HL-60/S4 (cell line): ENCODE measurements around the gene ATP8A1.

ENCODE experiments used
- in situ Hi-C: fragments of 300-500 bp; cut with MboI; formaldehyde crosslinking; loops from 2 replicates; pipeline ENCODE4 v1.14.3; 2022; ENCODE audit warnings: low sequenced_read_pairs

Gene ATP8A1

DNA sequence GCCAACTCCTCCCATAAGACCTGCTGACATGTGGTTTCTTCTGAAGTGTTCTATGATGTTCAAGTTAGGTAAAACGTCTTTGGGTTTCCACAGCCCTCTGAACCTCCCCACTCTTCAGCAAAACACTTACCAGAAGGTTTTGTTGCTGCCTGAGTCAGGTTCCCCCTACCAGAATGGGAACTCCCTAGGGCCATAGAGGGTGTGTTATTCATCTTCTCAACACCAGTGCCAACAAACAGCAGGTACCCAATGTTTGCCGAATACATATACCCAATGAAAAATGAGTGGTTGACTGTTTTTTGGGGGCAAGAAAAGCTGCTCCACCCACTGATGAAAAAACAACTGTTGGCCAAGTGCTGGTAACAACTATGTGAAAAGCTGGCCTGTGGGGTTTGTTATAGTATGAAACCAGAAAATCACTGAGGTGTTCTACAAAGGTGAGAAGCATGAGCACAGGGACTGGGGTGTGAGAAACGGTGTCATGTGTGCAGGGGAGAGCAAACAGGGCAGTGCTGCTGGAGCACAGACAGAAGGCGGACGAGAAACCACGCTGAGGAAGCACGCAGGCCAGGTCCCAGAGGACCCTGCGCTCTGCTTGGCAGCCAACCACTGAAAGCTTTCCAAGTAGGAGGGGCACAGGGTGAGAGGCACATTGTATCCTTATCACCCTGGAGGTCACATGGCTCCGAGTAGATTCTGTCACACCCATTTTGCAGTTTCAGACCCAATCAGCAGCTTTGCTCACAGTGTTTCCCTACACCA lies 28.8 kb downstream of the ATP8A1 start:
- in situ Hi-C loops: no loop called here

DNA sequence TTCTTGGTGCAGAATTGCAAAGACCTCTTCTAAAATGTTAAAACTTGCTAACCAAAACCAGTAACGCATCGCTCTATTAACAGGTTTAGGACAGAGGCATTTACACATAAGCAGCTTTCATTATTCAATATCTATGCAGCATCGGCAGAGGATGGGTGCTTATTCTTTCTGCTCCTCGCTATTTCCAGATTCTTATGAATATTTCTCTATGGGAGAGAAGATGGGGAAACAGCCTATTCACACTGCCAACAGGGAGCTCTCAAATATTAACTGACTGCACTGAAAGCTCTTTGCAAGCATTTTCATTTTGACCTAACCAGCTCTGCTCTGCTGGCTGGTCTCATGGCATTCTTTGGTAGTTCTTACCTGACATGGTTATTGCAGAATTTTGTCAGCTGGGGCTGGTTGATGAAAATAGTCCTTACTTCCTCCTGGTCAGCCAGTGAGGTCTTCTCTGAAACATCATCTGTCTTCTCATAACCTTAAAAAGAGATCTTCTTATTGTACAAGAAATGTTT lies 30.2 kb downstream of the ATP8A1 start:
- in situ Hi-C loops: no loop called here

DNA sequence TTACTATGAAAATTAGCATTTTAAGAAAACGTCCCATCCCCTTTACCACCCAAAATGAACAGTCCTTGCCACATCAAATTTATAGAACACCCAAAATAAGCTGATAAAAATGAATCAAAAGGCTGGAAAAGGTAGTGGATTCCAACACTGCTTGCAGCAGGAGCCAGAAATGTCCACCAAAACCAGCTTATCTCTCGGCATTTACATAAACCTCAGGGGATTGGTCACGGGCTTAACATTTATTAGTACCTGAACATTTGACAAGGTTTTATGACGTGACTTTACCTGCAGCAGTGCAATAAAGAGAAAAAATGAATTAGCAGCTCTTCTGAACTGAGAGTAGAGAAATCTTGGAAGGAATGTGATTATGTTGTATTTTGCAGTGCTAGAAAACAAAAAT lies 31.6 kb downstream of the ATP8A1 start:
- in situ Hi-C loops: no loop called here

DNA sequence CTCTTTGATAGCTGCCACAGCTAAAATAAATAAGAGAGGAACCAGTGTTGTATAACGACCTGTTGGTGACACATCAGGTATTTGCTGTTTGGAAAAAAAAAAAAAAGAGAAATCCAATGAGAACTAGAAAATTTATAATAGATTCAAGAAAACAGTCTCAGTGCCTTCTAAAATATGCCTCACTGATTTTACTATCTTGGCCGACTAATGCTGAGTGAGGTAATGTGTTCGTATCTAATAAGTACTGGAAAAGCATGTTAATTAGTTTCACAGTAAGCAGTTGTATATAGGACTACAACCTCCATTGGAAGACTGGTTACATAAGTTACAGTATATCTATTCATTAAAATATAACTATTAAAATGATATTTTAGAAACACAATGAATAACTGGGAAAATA lies 32.4 kb downstream of the ATP8A1 start:
- in situ Hi-C loops: no loop called here

DNA sequence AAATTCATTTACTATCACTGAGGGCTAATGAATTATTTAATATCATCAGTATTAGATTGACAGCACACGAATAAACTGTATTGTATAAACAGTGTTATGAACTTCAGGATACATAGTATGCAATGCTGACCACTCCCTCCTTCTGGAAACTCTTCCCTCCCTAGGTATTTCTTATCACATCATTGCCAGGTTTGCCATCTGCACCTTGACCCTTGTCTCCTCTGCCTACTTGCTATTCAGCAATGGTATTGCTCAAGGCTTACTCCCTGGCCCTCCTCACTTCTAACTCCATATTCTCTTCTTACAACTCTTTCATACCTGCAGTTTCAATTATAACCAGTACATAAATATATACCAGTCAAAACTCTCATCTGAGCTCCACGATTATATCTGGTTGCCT lies 38.9 kb downstream of the ATP8A1 start:
- in situ Hi-C loops: no loop called here

DNA sequence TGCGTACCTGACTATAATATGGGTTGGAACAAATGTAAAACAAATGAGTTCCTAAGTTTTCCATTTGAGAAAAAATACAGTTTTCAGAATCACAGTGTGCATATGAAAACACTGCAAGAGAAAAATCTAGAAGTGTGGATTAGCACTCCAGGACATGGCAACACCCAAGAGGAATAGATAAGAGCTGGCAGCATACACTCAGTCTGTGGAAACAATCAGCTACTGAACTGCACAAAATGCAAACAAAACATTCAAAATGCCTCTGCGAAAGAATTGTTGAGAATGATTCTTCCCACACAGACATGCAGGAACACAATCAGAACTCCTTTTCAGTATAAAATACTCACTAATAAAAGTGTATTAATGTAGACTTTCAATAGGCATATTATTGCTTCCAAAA lies 39.9 kb downstream of the ATP8A1 start:
- in situ Hi-C loops: no loop called here

DNA sequence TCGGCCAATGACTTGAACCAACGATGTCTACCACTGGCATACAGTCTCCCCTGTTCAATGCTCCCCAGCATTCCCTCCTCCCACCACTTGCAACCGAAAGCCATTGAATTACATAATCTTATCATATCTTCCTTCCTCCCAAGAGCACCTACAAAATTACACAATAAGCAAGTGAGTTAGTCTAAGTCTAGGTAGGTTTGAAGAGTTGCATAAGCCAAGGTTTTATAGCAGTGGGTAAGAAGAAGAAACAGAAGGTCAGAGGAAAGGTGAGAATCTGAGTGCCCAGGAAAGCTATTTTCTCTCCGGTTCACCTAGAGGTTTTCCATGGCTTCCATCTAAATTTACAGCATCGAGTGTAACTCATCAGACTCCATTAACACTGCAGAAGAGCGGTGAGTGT lies 40.3 kb downstream of the ATP8A1 start:
- in situ Hi-C loops: no loop called here

DNA sequence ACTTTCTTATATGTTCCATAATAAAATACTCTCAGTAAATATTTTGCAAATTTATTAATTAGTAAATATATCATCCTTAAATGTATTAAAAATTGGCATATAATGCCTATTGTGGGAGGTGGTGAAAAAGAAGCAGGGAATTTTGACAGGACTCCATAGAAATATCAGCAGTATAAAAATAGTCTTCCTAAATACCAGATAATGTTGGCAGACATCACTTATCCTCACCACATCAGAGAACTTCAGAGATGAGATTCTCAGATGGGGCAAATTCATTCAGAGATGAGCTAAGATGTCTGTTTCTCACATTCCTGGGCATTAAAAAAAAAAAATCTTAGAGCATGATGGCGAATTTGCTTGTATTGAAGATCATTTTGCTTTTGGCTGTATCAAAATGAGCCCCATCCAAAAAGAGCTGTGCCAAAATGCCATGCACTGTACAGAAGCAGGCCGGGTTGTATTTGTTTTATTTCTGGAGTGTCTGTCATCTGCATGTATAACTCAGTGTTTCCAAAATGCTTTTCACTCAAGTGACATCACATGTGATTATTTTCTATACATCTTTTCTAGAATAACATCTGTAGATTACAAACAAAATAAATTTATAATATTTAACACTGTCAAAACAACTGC lies 41.7 kb downstream of the ATP8A1 start:
- in situ Hi-C loops: no loop called here

DNA sequence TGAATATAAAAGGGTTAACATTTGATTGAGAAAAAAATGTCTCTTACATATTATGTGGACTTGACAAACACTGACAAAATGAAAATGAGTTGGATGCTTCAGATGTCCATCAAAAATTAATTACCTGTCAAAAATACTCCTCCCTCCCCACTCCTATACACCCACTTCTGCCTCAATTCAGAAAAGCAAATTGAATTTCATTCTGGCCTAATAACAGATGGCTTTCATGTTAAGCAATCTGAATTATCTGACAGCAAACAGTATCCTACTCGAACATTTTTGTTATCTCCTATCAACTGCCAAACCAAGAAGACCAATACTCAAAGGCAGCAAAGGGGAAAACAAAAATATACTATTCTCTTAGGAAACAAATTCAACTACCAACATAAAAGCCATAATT lies 44.0 kb downstream of the ATP8A1 start:
- in situ Hi-C loops: no loop called here

DNA sequence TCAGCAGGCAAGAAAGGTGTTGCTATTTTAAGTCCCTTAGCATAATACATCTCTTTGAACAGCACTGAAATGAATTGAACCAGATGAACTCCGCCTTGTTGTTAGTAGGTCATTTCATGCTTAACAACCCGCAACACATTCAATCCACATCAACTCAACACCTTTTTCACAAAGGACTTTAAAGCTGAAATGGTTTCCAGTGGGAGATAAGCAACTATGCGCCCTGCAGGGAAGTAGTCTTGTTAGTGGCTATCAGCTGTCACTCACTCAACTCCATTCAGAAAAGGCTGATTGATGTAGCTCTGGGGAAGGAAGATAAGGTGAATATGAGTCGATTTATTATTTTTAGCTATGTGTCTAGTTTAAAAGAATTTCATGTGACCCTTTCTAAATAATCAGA lies 46.0 kb downstream of the ATP8A1 start:
- in situ Hi-C loops: no loop called here

DNA sequence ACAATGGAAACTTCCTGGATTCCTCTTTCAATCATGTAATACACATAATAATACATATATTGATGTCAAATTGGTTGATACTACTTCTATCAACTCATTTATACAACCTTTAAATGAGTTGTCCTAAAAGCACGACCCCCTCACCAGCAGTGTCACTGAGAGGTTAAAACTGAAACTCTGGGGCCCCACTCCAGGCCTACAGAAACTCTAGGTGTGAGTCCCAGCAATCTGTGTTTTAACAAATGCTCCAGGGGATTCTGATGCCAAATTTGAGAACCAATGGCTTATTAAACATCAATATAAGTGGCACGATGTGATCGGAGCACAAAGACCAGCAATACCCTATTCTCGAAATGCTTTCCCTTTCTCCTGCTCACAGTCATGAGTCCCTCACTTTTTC lies 47.9 kb downstream of the ATP8A1 start:
- in situ Hi-C loops: no loop called here

DNA sequence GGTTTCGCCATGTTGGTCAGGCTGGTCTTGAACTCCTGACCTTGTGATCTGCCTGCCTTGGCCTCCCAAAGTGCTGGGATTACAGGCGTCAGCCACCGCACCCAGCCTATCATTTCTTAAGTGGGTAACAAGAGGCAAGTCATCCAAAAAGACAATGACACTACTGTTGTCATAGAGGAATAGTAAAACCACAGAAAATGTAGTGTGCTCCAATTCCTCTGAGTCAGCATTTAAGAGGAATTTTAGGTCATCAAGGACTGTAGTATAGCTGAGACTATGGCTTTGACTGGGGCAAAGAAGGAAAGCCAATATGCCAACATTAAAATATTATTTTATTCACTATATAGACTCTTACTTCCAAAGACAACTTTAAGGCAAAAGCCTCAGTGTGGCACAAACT lies 48.4 kb downstream of the ATP8A1 start:
- in situ Hi-C loops: no loop called here

DNA sequence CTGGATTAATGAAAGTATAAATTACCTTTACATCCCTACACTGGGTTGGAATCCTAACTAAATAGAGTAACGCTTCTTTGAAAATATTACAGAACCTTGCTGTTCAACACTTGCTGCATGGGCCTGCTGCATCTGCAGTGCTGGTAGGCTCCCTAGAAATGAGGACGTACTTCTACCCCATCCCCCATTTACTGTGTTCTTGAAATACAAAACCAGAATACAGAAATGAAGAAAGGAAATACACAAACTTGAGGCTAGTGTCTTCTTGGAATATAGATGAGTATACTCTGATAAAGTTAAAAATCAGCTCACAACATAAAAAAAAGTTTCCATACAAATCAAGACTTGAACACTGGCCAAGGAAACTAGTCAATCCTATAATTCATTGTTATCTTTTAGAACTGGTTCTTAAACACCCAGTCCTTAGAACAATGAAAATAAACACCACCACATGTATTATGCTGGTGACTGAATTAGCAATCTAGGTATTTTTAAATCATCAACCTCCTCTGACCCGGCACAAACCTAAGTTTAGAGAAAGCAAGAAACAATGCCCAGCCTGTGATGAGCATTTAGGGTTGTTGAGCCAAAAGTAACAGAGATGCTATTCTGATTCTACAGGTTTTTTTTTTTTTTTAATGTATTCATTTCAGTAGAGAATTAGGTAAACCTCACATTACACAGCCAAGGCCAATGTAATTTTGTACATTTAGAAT lies 49.7 kb downstream of the ATP8A1 start:
- in situ Hi-C loops: no loop called here

DNA sequence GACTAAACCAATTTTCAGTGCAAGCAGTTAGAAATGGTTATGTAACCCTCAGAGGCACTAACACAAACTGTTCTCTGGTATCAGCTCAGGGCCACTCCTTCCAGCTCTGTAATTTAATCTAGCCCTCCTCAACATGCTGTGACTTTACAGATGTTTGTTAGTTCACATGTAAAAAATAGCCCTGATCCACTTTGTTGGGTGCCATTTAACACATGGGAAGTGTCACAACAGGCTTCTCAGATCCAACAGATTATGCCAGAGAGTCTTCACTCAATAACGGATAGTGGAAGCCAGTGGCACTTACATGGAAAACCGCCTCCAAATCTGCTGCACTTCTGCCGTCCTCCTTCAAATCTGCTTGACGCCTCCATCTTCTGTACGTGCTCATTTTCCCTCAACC lies 51.6 kb downstream of the ATP8A1 start:
- in situ Hi-C loops: no loop called here

DNA sequence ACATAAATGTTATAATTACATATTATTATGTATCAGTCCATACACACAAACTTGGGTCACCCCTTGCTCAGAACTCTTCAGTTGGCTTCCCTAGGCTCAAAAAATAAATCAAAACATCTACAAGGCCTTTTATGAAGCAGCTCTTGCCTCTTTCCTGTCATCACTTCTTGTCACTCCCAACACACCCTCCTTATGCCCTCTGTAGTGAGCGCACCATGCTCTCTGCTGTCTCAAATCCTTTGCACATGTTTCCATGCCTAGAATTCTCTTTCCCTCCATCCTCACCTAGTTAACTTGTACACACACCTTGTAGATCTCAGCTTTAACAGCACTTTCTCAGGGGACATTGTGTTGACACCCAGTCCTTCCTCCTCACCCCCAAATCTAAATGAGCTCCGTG lies 53.0 kb downstream of the ATP8A1 start:
- in situ Hi-C loops: no loop called here

DNA sequence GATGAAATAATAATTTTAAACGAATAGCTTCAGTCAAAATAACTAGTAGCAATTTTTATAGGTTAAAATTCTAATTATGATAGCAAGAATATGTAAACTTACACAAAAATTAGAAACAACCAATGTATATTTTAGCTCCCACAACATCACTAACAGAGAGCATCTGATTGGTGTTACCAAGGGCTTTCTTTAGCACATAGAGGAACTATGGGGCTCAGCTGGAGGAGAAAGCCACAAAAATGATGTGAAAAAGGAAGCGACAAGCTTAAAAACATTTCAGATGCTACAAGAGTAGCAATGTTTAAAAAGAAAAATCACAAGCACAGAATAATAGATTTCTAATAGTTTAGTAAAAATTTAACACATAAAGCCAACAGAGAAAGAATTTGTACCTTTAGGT lies 56.3 kb downstream of the ATP8A1 start:
- in situ Hi-C loops: no loop called here

DNA sequence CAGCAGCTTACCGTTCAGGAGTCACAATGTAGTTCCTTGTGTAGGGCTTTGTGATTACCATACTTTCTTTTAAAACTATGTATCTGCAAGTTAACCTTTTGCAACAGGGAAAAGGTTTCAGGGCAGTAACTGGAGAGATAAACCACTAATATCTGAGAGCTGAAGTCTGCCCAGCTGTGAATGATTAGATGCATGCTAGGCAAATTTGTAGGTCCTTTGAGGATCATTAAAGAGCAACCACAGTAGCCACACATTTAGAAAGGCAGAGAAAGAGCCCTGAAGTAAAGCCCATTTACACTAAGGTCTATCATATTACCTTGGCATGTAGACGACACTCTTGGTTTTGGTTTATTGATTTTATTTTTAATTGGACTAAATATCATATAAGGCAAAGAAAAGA lies 60.0 kb downstream of the ATP8A1 start:
- in situ Hi-C loops: no loop called here

DNA sequence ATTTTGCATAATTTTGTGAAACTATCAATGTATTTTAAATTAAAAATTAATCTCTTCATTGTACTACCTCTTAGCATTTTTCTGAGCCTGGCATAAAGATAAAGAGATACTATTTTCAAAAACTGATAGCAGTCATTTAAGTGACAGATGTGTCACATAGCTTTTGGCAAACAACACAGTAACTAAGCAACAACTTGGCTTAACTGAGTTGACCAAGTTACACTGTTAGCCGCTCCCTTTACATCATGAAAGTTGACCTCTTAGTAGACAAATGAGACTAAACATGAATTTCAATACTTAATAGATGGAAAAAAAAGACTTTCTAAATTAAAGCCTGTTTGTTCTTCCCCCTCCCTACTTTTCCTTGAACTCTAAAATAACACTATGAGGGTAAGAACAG lies 62.0 kb downstream of the ATP8A1 start:
- in situ Hi-C loops: no loop called here

DNA sequence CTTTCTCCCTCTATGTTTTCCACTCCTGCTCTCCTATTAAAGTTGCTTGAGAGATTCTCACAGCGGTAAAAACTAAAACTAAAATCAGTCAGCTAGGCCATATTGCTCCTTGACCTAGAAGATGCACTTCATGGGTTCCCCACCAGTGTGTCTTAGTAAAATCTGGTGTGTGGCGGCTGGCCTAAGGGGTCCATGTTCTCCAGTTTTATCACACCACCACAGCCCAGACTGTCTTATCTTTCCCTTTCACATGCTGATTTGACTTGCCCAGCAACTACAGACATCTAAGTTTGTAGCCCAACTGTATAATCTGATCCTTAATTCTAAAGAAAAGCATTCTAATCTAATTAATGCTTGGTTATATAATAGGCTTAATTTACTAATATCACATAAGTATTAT lies 68.0 kb downstream of the ATP8A1 start:
- in situ Hi-C loops: no loop called here

DNA sequence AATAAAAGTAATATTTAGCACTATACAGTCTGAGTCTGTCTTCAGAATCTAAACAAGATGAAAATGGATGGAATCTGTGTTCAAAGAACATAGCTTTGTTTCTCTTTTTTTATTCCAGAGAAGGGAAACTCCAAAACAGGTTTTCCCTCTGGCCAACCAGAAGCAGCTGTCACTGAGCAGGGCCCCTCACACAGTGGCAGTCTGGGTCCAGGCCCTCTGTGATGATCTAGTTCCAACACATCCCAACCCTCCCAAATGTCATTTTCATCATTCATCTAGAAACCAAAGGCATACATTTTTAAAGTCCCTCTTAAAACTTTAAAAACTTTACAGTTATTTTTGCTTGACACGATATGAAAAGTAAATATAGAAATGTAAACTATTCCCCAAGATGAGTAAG lies 70.1 kb downstream of the ATP8A1 start:
- in situ Hi-C loops: no loop called here

DNA sequence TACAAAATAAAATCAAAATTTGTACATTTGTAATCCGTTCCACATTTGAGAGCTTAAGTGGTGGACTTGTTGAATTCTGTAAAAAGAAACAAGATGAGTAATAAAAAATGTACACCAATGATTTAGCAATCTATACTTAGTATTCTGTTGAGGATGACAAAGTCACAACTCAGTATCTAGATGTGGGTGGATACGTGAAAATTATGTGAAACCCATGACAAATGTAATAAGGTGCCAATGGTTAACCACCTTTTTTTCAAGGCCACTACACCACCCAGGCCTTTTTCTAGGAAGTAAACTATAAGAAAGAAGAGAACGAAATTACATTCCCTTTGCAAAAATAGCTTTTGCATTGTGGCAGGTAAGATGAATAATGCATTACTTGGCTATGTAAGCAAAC lies 77.0 kb downstream of the ATP8A1 start:
- in situ Hi-C loops: no loop called here

DNA sequence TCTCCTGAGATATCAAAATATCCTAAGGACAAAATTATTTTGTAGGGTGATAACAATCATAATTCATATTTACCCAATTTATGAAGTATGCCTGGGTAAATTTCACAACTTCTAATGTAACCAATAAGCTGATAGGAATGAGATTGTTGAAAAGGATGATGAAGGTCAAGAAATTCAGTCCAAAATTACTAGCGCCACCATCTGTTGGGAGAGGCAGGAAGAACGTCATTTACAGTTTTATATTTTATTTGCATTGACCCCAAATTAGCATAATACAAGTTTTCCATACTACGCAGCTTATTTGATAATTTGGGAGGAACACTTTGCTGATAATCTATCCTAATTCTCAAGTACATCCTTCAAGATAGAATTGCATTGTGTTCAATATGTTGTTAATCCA lies 78.7 kb downstream of the ATP8A1 start:
- in situ Hi-C loops: no loop called here
